ENCODE data around the gene SCAMP4.

- TF ChIP-seq CTCF (IDR thresholded peaks at IDR 0.05; ENCODE audit: insufficient read depth, low read length) (no peak), REST (IDR thresholded peaks at IDR 0.05; ENCODE audit: insufficient replicate concordance, low read depth) (no peak)
Observed at GRCh38 chr19:1856698-1857603, 48.2 kb upstream of the SCAMP4 start.
